Nephron (organoid): ENCODE data around the gene TOE1.
"Not testable (repeated sequence)": the region's sequence is repeated elsewhere in the genome, so short reads cannot be mapped to it uniquely, and the experiment has no call there.

Source experiments
- H3K27ac Mint-ChIP-seq, 3 experiments: 2 replicates each; pipeline ENCODE4 v1.8.0; 2020; ENCODE audit warnings: mixed read lengths in 3 of 3, mild to moderate bottlenecking in 2 of 3, moderate library complexity in 1 of 3
- H3K27me3 Mint-ChIP-seq: 2 replicates; pipeline ENCODE4 v1.8.0; 2021; ENCODE audit warnings: low read depth, mild to moderate bottlenecking, moderate library complexity, mixed read lengths
- H3K36me3 Mint-ChIP-seq: 2 replicates; pipeline ENCODE4 v1.8.0; 2020; ENCODE audit warnings: low read depth, mixed read lengths
- H3K4me1 Mint-ChIP-seq: 2 replicates; pipeline ENCODE4 v1.8.0; 2020; ENCODE audit warnings: mixed read lengths
- H3K4me3 Mint-ChIP-seq, 3 experiments: 2 replicates each; pipeline ENCODE4 v1.8.0; 2020; ENCODE audit warnings: mild to moderate bottlenecking in 3 of 3, mixed read lengths in 3 of 3, moderate library complexity in 2 of 3
- H3K9me3 Mint-ChIP-seq: 2 replicates; pipeline ENCODE4 v1.8.0; 2020; ENCODE audit warnings: mixed read lengths
- CTCF ChIP-seq, 3 experiments: fragments of 200-600 bp; sonication (generic); IDR thresholded peaks; one replicate each; pipeline ENCODE4 v1.5.0; 2021; ENCODE audit warnings: antibody characterized with exemption in 3 of 3; ENCODE audit not compliant: unreplicated experiment in 3 of 3

TOE1 gene

GRCh38 chr1:45355683-45356082 is 15.7 kb downstream of the TOE1 start:
- H3K4me1 Mint-ChIP-seq = peaks cover 11% of the 10 kb centered on the region
- H3K27ac Mint-ChIP-seq = no peak overlapping the region
- H3K27me3 Mint-ChIP-seq = no peaks in the 10 kb centered on the region
- no peak overlapping the region for H3K4me3 Mint-ChIP-seq
- no peaks in the 10 kb centered on the region for H3K9me3 Mint-ChIP-seq
- H3K36me3 Mint-ChIP-seq = no peaks in the 10 kb centered on the region
- no peak for TF ChIP-seq CTCF (IDR thresholded peaks at IDR 0.05; ENCODE audit: unreplicated experiment in 3 of 3)

GRCh38 chr1:45356186-45356585 is 16.2 kb downstream of the TOE1 start:
- Mint-ChIP-seq H3K36me3 (no peaks in the 10 kb centered on the region), H3K4me3 (no peak overlapping the region), H3K9me3 (no peaks in the 10 kb centered on the region), H3K27me3 (no peaks in the 10 kb centered on the region), H3K4me1 (peaks cover 16% of the 10 kb centered on the region), H3K27ac (no peak overlapping the region)
- TF ChIP-seq CTCF (IDR thresholded peaks at IDR 0.05; ENCODE audit: unreplicated experiment in 3 of 3) = no peak

- H3K4me3 Mint-ChIP-seq = no peak overlapping the region
- peak; percentile 68 to 75 (median 74) for TF ChIP-seq CTCF (IDR thresholded peaks at IDR 0.05; ENCODE audit: unreplicated experiment in 3 of 3)
- H3K4me1 Mint-ChIP-seq = peaks cover 21% of the 10 kb centered on the region
- H3K36me3 Mint-ChIP-seq = no peaks in the 10 kb centered on the region
- H3K9me3 Mint-ChIP-seq = no peaks in the 10 kb centered on the region
- no peaks in the 10 kb centered on the region for H3K27me3 Mint-ChIP-seq
- H3K27ac Mint-ChIP-seq = peak overlapping the region; percentile 13 to 74 (median 65)
These were observed 20.0 kb downstream of the TOE1 start for GRCh38 chr1:45359882-45360513.

GRCh38 chr1:45360981-45361380 is 21.0 kb downstream of the TOE1 start:
- not testable (repeated sequence) for H3K9me3 Mint-ChIP-seq, H3K36me3 Mint-ChIP-seq, H3K27me3 Mint-ChIP-seq
- peaks cover 21% of the 10 kb centered on the region for H3K4me1 Mint-ChIP-seq
- peak overlapping the region; percentile 74 to 83 (median 80) for H3K27ac Mint-ChIP-seq
- peak in 1 of 3 experiments; percentile 15 for TF ChIP-seq CTCF (IDR thresholded peaks at IDR 0.05; ENCODE audit: unreplicated experiment in 3 of 3)
- peak overlapping the region in 2 of 3 experiments; percentile 29 to 56 for H3K4me3 Mint-ChIP-seq

GRCh38 chr1:45364294-45364693 is 24.3 kb downstream of the TOE1 start:
- H3K27ac Mint-ChIP-seq = no peak overlapping the region
- peaks cover 21% of the 10 kb centered on the region for H3K4me1 Mint-ChIP-seq
- H3K4me3 Mint-ChIP-seq = no peak overlapping the region
- H3K36me3 Mint-ChIP-seq = no peaks in the 10 kb centered on the region
- no peaks in the 10 kb centered on the region for H3K27me3 Mint-ChIP-seq
- no peaks in the 10 kb centered on the region for H3K9me3 Mint-ChIP-seq
- TF ChIP-seq CTCF (IDR thresholded peaks at IDR 0.05; ENCODE audit: unreplicated experiment in 3 of 3) = no peak

GRCh38 chr1:45365051-45365450 is 25.1 kb downstream of the TOE1 start:
- H3K27me3 Mint-ChIP-seq = no peaks in the 10 kb centered on the region
- H3K4me3 Mint-ChIP-seq = no peak overlapping the region
- peaks cover 16% of the 10 kb centered on the region for H3K4me1 Mint-ChIP-seq
- no peak overlapping the region for H3K27ac Mint-ChIP-seq
- no peaks in the 10 kb centered on the region for H3K36me3 Mint-ChIP-seq
- H3K9me3 Mint-ChIP-seq = no peaks in the 10 kb centered on the region
- no peak for TF ChIP-seq CTCF (IDR thresholded peaks at IDR 0.05; ENCODE audit: unreplicated experiment in 3 of 3)
